Heart right ventricle (tissue), 16 donors: ENCODE results near the gene TMEM236. TPM values are rescaled to one million over a fixed set of nuclear protein-coding genes. Genes with fewer than 3 reads are reported as not detected.

Source experiments
- ATAC-seq, 8 donors: fragments of 200-7000 bp; cut with Tn5 transposase; one replicate each; pipeline ENCODE4 v1.9.1; 2020; ENCODE audit warnings: mild to moderate bottlenecking in 8 of 8, moderate library complexity in 8 of 8, moderate number of reproducible peaks in 1 of 8
- DNase-seq, 2 donors: peaks; one replicate each; pipeline ENCODE4 v3.0.0-alpha.2; 2020
- H3K27ac ChIP-seq, 10 donors: fragments of 200-600 bp; sonication (generic) in 2 of 10; one replicate each; pipeline versions ENCODE4 v1.5.0 to v1.8.0; 2020 to 2022; ENCODE audit warnings: mild to moderate bottlenecking in 3 of 10
- H3K27me3 ChIP-seq, 7 donors: fragments of 200-600 bp; one replicate each; pipeline ENCODE4 v1.8.0; 2021 to 2022; ENCODE audit warnings: mild to moderate bottlenecking in 2 of 7
- H3K36me3 ChIP-seq, 9 donors: fragments of 200-600 bp; sonication (generic) in 1 of 9; one replicate each; pipeline versions ENCODE4 v1.5.0 to v1.8.0; 2020 to 2022; ENCODE audit warnings: mild to moderate bottlenecking in 2 of 9
- H3K4me1 ChIP-seq, 9 donors: fragments of 200-600 bp; sonication (generic) in 1 of 9; one replicate each; pipeline versions ENCODE4 v1.5.0 to v1.8.0; 2020 to 2022; ENCODE audit warnings: mild to moderate bottlenecking in 4 of 9
- H3K4me3 ChIP-seq, 10 donors: fragments of 200-600 bp; sonication (generic) in 2 of 10; one replicate each; pipeline versions ENCODE4 v1.5.0 to v1.8.0; 2020 to 2022; ENCODE audit warnings: mild to moderate bottlenecking in 7 of 10, moderate library complexity in 2 of 10
- H3K9me3 ChIP-seq, 11 donors: fragments of 200-600 bp in 10 of 11; sonication (generic) in 2 of 11; one replicate each; pipeline versions ENCODE4 v1.5.0 to v1.8.0; 2013 to 2022; ENCODE audit warnings: mild to moderate bottlenecking in 2 of 11, control low read depth in 1 of 11, moderate library complexity in 1 of 11
- CTCF ChIP-seq, 9 donors: fragments of 200-600 bp; sonication (generic) in 2 of 9; IDR thresholded peaks; one replicate each; pipeline versions ENCODE4 v1.5.0 to v1.8.0; 2021 to 2022; ENCODE audit warnings: antibody characterized with exemption in 9 of 9, mild to moderate bottlenecking in 5 of 9, moderate library complexity in 1 of 9
- WGBS, 2 donors: extraction: QIAGEN DNeasy Blood & Tissue Kit; methylation state at CpG; one replicate each; pipeline ENCODE4 v1.1.7; 2013; ENCODE audit warnings: inconsistent platforms in 1 of 2; 5-methylcytosine and 5-hydroxymethylcytosine counted together
- intact Hi-C, 10 donors: fragments of 100-400 bp; cut with DNase I; formaldehyde crosslinking; loops; one replicate each; pipeline versions ENCODE4 v1.11.1 to v1.14.2; 2022
- polyA plus RNA-seq, 2 donors: library from polyadenylated mRNA; stranded (reverse); fragments of 200-250 nt; gene quantifications; one replicate each; pipeline ENCODE4 v1.2.3, GENCODE V29; 2013
- total RNA-seq, 10 donors: library from RNA; stranded (reverse); fragmentation: NEBNext Ultra II Directional in 3 of 10; extraction: Animal tissue kit (Norgen Biotek cat#: 25700) in 3 of 10; gene quantifications; one replicate each; pipeline versions ENCODE4 v1.2.1 to v1.2.4, GENCODE V29; 2021 to 2023
- donor health status: Arrhythmogenic right ventricular cardiomyopathy.
- donor health status: ischemic (EF 13 %, LVEDD 7.1; RV severe dilation, severe dysfunction).
- donor health status: healthy with polysubstance abuse.
- donor health status: DM: no; HTN: yes; CAD: no.
- donor health status: DM: no; HTN: no; CAD: no.
- donor health status: ischemic (EF 25% LVEDD 6.9; RV normal size, moderate dysfunction).
- donor health status: ischemic (EF 25% LVEDD 5.7; RV mildly dilated, moderate dysfunction).
- donor health status: healthy.
- donor health status: DM: yes; HTN: yes; CAD: no.
- donor health status: Ischemic cardiomyopathy.
- donor health status: ischemic (EF 35%, LVEDD 5.7; RV mildly dilated, moderate dysfunction).
- donor health status: nonischemic (EF 11% LVEDD 7.7; RV severe dilation, severe dysfunction).
- donor health status: DM: yes; HTN: yes; CAD: no.
- donor health status: PGD.
- donor health status: ischemic (EF 29% LVEDD 5.4; RV normal size, mild dysfunction).
- donor health status: nonischemic (EF 23%, LVEDD 6.1; RV moderate dilation, normal function).

Gene TMEM236
- total and polyA plus RNA-seq, 12 donors = 0.08 to 2.5 (median 0.34) TPM; not detected in 1

- Histone ChIP-seq H3K4me3 (peak overlapping the region in 9 of 10 donors; percentile 10 to 35 (median 26)), H3K27me3 (peaks cover 0 to 16% (median 0%) of the 10 kb centered on the region in 7 donors), H3K27ac (peak overlapping the region in 1 of 10 donors; percentile 59), H3K36me3 (peaks cover 0 to 22% (median 0%) of the 10 kb centered on the region in 9 donors), H3K9me3 (no peaks in the 10 kb centered on the region), H3K4me1 (peaks cover 0 to 40% (median 7%) of the 10 kb centered on the region in 9 donors)
- intact Hi-C loops = no loop called here
- 2% methylated on average over 8 of the region's 8 CpGs for WGBS, 2 donors
- TF ChIP-seq CTCF (IDR thresholded peaks at IDR 0.05) = no peak
- ATAC-seq (peak in 6 of 8 donors; percentile 33 to 83 (median 69)), DNase-seq (peak in 1 of 2 donors; percentile 17)
Measured at GRCh38 chr10:17836942-17837341, 84.9 kb downstream of the TMEM236 start.

GRCh38 chr10:17838080-17838648 is 86.2 kb downstream of the TMEM236 start:
- Histone ChIP-seq H3K4me1 (peaks cover 0 to 44% (median 7%) of the 10 kb centered on the region in 9 donors), H3K27me3 (peaks cover 0 to 16% (median 0%) of the 10 kb centered on the region in 7 donors), H3K9me3 (no peaks in the 10 kb centered on the region), H3K4me3 (no peak overlapping the region), H3K27ac (peak overlapping the region in 1 of 10 donors; percentile 59), H3K36me3 (peaks cover 0 to 22% (median 0%) of the 10 kb centered on the region in 9 donors)
- 40 to 57% methylated on average over 9 of the region's 9 CpGs for WGBS, 2 donors
- ATAC-seq (peak in 4 of 8 donors; percentile 27 to 63 (median 33)), DNase-seq (no peak)
- intact Hi-C loops = no loop called here
- no peak for TF ChIP-seq CTCF (IDR thresholded peaks at IDR 0.05)

- H3K27ac ChIP-seq = no peak overlapping the region
- H3K9me3 ChIP-seq = no peaks in the 10 kb centered on the region
- no peak overlapping the region for H3K4me3 ChIP-seq
- intact Hi-C loops = loop anchor here in 2 of 10 donors (10.0 kb wide), 1 partner anchor 264 kb away; no protein-coding TSS in a partner anchor
- H3K36me3 ChIP-seq = peaks cover 0 to 16% (median 0%) of the 10 kb centered on the region in 9 donors
- peaks cover 0 to 35% (median 7%) of the 10 kb centered on the region in 9 donors for H3K4me1 ChIP-seq
- WGBS, 2 donors = 86 to 93% methylated on average over 1 of the region's 1 CpG
- no peaks in the 10 kb centered on the region for H3K27me3 ChIP-seq
- DNase-seq = no peak
- no peak for ATAC-seq
- TF ChIP-seq CTCF (IDR thresholded peaks at IDR 0.05) = no peak
Measured at GRCh38 chr10:17841050-17841449, 89.0 kb downstream of the TMEM236 start.

- Histone ChIP-seq H3K27me3 (no peaks in the 10 kb centered on the region), H3K4me1 (peaks cover 0 to 21% (median 0%) of the 10 kb centered on the region in 9 donors), H3K27ac (no peak overlapping the region), H3K36me3 (peaks cover 0 to 24% (median 0%) of the 10 kb centered on the region in 9 donors), H3K9me3 (no peaks in the 10 kb centered on the region), H3K4me3 (no peak overlapping the region)
- intact Hi-C loops = loop anchor here in 2 of 10 donors (10.0 kb wide), 1 partner anchor 262 kb away; no protein-coding TSS in a partner anchor
- WGBS, 2 donors = 83 to 89% methylated on average over 5 of the region's 5 CpGs
- DNase-seq = no peak
- no peak for TF ChIP-seq CTCF (IDR thresholded peaks at IDR 0.05)
- ATAC-seq = no peak
Measured at GRCh38 chr10:17842641-17843040, 90.6 kb downstream of the TMEM236 start.
